Measurements from ENCODE around the gene PIERCE2. TPM values are rescaled to one million over a fixed set of nuclear protein-coding genes. Genes with fewer than 3 reads are reported as not detected.

PIERCE2 gene, protein sequence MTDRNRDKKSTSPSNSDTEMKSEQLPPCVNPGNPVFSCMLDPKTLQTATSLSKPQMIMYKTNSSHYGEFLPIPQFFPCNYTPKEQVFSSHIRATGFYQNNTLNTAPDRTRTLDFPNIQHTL
- 2.9 and 3.1 TPM in 2 replicates for total RNA-seq (2022)
- Bru-seq, nascent RNA: percentile 39 among the genes with signal in this experiment
- BruChase-seq, experiment 1, labeled RNA remaining after a 6-hour chase: percentile 32 among the genes with signal in this experiment
- BruChase-seq, experiment 2, labeled RNA remaining after a 2-hour chase: percentile 32 among the genes with signal in this experiment
- long read RNA-seq, transcript C15orf65-201 (2 exons, 729 nt): major isoform, 8 of 8 reads
- long read RNA-seq, partial matches to known transcripts: 0 of 8 reads
- long read RNA-seq, other reads (novel, unspliced or antisense): 0 of 8 reads

DNA sequence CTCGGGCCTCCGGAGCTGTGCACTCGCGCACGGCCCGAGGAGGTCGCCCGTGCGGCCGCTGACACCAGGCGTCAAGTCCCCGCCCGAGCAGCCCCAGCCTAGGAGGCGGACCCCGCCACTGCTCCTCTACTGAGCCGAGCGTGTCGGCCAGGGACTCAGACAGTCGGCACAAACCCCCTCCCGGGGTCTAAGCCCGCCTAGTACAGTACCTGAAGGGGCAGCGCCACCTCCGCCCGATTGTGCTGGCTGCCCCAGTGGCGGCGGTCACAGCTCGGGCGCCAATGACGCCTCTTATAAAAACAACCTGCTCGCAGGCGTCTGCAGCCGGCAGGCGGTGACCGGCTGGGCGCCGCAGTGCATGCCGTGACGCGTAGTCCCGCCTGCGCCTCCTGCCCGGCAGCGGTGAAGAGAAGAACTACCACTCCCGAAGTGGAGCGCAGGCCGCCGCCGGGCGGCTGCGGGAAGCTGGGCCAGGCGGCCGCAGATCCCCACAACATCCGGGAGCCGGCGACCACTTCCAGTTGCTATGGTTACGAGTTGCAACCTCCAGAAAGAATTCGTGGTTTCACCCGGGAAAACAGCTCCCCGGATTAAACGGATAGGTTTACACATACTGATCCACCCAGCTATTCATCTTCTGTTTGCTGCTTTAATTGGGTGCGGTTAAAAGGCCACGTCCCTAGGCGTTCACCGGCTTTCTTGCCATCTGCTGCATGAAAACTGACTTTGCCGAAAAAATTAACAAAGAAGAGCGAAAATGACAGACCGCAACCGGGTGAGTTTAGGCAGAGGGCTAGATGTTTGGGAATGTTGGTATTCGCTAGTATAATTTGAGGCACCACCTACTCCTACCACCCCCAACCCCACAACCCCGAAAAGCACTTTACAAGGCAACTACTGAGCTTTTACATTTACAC is at the start of gene PIERCE2, which contains the start of gene CCPG1:
PIERCE2 (plus strand) TSS at position 484 of the 917 bp plus-strand sequence; CDS start at position 758, 274 bp downstream.
CCPG1 (minus strand) TSS at position 348 of the 917 bp plus-strand sequence. CDS start 18,935 bp downstream, outside the sequence.
- H3K27me3 Mint-ChIP-seq (ENCODE audit: unreplicated experiment): no peaks in the 10 kb centered on the region
- H3K36me3 Mint-ChIP-seq (ENCODE audit: insufficient read depth, unreplicated experiment): peaks cover 29% of the 10 kb centered on the region
- peaks cover 12% of the 10 kb centered on the region for H3K4me1 Mint-ChIP-seq (ENCODE audit: low read depth, unreplicated experiment)
- BruUV-seq (replicated peaks): TSS peak; percentile 74
- peak within 1 kb of the TSS; percentile 75 for H3K27ac Mint-ChIP-seq (ENCODE audit: unreplicated experiment)
- DNase-seq: peak; percentile 97
- no peaks in the 10 kb centered on the region for H3K9me3 Mint-ChIP-seq (ENCODE audit: low read depth, unreplicated experiment)
- H3K4me3 Mint-ChIP-seq (ENCODE audit: low read depth, unreplicated experiment): peak within 1 kb of the TSS; percentile 81
- intact Hi-C loops (cut with micrococcal nuclease; ENCODE audit: unreplicated experiment): loop anchor here (5.0 kb wide), 1 partner anchor 211 kb away; the partner anchor contains the start of gene RSL24D1
- CTCF ChIA-PET: interaction anchor here (0.5 to 2.0 kb wide), 15 partner anchors 13 to 833 kb away, joined by 3 to 19 read pairs (median 4); partner anchors contain the start of genes PIGB, PIGBOS1 and RSL24D1
- TF ChIP-seq CTCF (IDR thresholded peaks at IDR 0.05; ENCODE audit: unreplicated experiment): peak; percentile 94

DNA sequence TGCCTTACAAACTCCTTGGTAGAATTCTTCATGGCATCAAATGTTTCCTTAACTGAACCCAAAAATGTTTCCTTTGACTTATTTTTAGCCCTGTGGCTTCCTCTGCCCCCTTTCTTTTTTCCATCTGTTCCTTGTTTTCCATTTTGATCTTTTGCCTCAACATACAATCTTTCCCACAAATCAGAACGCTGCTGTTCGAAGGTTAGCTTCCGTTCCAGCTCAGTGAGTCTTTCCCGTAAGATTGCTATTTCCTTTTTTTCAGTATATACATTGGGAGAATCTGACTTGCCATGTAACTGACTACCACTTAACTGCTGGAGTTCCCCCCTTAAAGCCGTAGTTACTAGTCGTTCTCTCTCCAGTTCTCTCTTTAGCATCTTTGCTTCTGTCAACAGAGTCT is 48.0 kb upstream of the PIERCE2 start:
- CTCF ChIA-PET: no interaction called here
- DNase-seq: no peak
- intact Hi-C loops (cut with micrococcal nuclease; ENCODE audit: unreplicated experiment): no loop called here
- TSS peak; percentile 85 for BruUV-seq (replicated peaks)
- H3K36me3 Mint-ChIP-seq (ENCODE audit: insufficient read depth, unreplicated experiment): peaks cover 5% of the 10 kb centered on the region
- H3K27ac Mint-ChIP-seq (ENCODE audit: unreplicated experiment): no peak overlapping the region
- H3K4me3 Mint-ChIP-seq (ENCODE audit: low read depth, unreplicated experiment): no peak overlapping the region
- H3K4me1 Mint-ChIP-seq (ENCODE audit: low read depth, unreplicated experiment): no peaks in the 10 kb centered on the region
- no peak for TF ChIP-seq CTCF (IDR thresholded peaks at IDR 0.05; ENCODE audit: unreplicated experiment)
- no peaks in the 10 kb centered on the region for H3K27me3 Mint-ChIP-seq (ENCODE audit: unreplicated experiment)
- H3K9me3 Mint-ChIP-seq (ENCODE audit: low read depth, unreplicated experiment): no peaks in the 10 kb centered on the region

DNA sequence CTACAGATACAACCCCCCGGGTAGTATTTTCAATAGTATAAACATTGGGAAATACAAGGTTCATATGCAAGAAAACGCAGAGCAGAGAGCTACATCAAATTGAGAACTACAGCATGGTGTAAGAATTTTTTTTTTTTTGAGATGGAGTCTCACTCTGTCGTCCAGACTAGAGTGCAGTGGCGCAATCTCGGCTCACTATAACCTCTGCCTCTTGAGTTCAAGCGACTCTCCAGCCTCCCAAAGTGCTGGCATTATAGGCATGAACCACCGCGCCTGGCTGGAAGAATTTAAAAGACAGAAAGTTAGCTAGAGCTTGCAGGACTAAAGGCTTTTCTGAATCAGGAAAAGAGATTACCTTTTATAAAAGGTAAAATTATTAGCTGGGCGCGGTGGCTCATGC is 47.2 kb upstream of the PIERCE2 start:
- Mint-ChIP-seq H3K9me3 (ENCODE audit: low read depth, unreplicated experiment) (no peaks in the 10 kb centered on the region), H3K27ac (ENCODE audit: unreplicated experiment) (no peak overlapping the region), H3K4me3 (ENCODE audit: low read depth, unreplicated experiment) (no peak overlapping the region), H3K27me3 (ENCODE audit: unreplicated experiment) (no peaks in the 10 kb centered on the region), H3K36me3 (ENCODE audit: insufficient read depth, unreplicated experiment) (peaks cover 5% of the 10 kb centered on the region), H3K4me1 (ENCODE audit: low read depth, unreplicated experiment) (no peaks in the 10 kb centered on the region)
- CTCF ChIA-PET: interaction anchor here (0.7 kb wide), 1 partner anchor 64 kb away, joined by 4 read pairs; no protein-coding TSS in a partner anchor
- no peak for TF ChIP-seq CTCF (IDR thresholded peaks at IDR 0.05; ENCODE audit: unreplicated experiment)
- no TSS peak for BruUV-seq (replicated peaks)
- intact Hi-C loops (cut with micrococcal nuclease; ENCODE audit: unreplicated experiment): no loop called here
- no peak for DNase-seq

DNA sequence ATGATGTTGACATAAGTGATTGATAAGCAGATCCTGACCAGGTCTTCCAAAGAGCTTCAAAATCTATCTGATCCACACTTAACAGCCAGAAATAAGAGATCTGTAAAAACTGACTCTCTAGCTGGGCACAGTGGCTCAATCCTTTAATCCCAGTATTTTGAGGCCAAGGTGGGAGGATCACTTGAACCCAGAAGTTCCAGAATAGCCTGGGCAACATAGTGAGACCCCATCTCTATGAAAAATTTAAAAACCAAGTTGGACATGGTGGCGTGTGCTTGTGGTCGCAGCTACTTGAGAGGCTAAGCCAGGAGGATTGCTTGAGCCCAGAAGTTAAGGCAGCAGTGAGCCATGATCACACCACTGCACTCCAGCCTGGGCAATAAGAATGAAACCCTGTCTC is 45.7 kb upstream of the PIERCE2 start:
- H3K27ac Mint-ChIP-seq (ENCODE audit: unreplicated experiment): no peak overlapping the region
- no peaks in the 10 kb centered on the region for H3K27me3 Mint-ChIP-seq (ENCODE audit: unreplicated experiment)
- H3K4me1 Mint-ChIP-seq (ENCODE audit: low read depth, unreplicated experiment): no peaks in the 10 kb centered on the region
- intact Hi-C loops (cut with micrococcal nuclease; ENCODE audit: unreplicated experiment): no loop called here
- H3K4me3 Mint-ChIP-seq (ENCODE audit: low read depth, unreplicated experiment): no peak overlapping the region
- H3K9me3 Mint-ChIP-seq (ENCODE audit: low read depth, unreplicated experiment): no peaks in the 10 kb centered on the region
- no peak for DNase-seq
- peaks cover 2% of the 10 kb centered on the region for H3K36me3 Mint-ChIP-seq (ENCODE audit: insufficient read depth, unreplicated experiment)
- no TSS peak for BruUV-seq (replicated peaks)
- TF ChIP-seq CTCF (IDR thresholded peaks at IDR 0.05; ENCODE audit: unreplicated experiment): no peak
- CTCF ChIA-PET: no interaction called here
